Measurements from ENCODE around the gene GDPD4.

GRCh38 chr11:77183431-77183984, 118.0 kb downstream of the GDPD4 start:
- TF ChIP-seq EZH2 (IDR thresholded peaks at IDR 0.05; ENCODE audit: low read length, unreplicated experiment): no peak
- no peak for TF ChIP-seq CTCF (conservative IDR thresholded peaks at IDR 0.05; ENCODE audit: low read depth, low read length)
- TF ChIP-seq EZH2phosphoT487 (IDR thresholded peaks at IDR 0.05; ENCODE audit: borderline replicate concordance, low read length): no peak

Data from PC-3 (cell line).